Sigmoid colon (tissue), 4 donors: ENCODE data around the gene TNFSF18.

Experiments
- CTCF ChIP-seq, 4 experiments: fragments of 450-650 bp in 3 of 4; fragments of 200-600 bp in 1 of 4; IDR thresholded peaks; one replicate each; pipeline ENCODE4 v1.5.1; 2016 to 2019; ENCODE audit warnings: antibody characterized with exemption in 4 of 4, mild to moderate bottlenecking in 3 of 4, moderate library complexity in 2 of 4
- EP300 ChIP-seq, 4 donors: sonication (generic); formaldehyde crosslinking; IDR thresholded peaks; one replicate each; pipeline ENCODE4 v1.6.1; 2017; ENCODE audit warnings: antibody characterized with exemption in 4 of 4
- POLR2AphosphoS5 ChIP-seq, 4 donors: sonication (generic); formaldehyde crosslinking; IDR thresholded peaks; one replicate each; pipeline ENCODE4 v1.6.1; 2017; ENCODE audit warnings: antibody characterized with exemption in 4 of 4

- TF ChIP-seq CTCF (IDR thresholded peaks at IDR 0.05): no peak
- TF ChIP-seq POLR2AphosphoS5 (IDR thresholded peaks at IDR 0.05): no peak
- TF ChIP-seq EP300 (IDR thresholded peaks at IDR 0.05): no peak
Measured at GRCh38 chr1:172990598-172991215, 60.0 kb downstream of the TNFSF18 start.
